K562 (cell line): Measurements from ENCODE around the gene ASGR2. TPM values are rescaled to one million over a fixed set of nuclear protein-coding genes. Genes with fewer than 3 reads are reported as not detected.
A peak's percentile ranks its signal among the peaks of the same experiment; 100 is the strongest.

ENCODE experiments used
- ATAC-seq: fragments of 200-7000 bp; cut with Tn5 transposase; 3 replicates; pipeline ENCODE4 v1.9.1; 2020; ENCODE audit warnings: moderate library complexity
- BruUV-seq: library from RNA; stranded (reverse); fragments of 400-500 nt; replicated peaks from 2 replicates; lab custom pipeline; 2021; lab: Mats Ljungman, UMichigan
- CTCF ChIA-PET: fragments of 300-600 bp; formaldehyde crosslinking; extraction: SDS; loops from one replicate; lab custom pipeline; 2021; ENCODE audit warnings: low intra/inter-chr PET ratio; lab: Yijun Ruan, JAX
- POLR2A ChIA-PET: fragments of 300-600, 350-650 bp; sonication (Branson Sonifier 250); formaldehyde crosslinking; extraction: SDS; loops from one replicate; lab custom pipeline; 2021; ENCODE audit warnings: antibody characterized with exemption, inconsistent platforms; lab: Yijun Ruan, JAX
- DNase-seq, 4 experiments: peaks; one replicate each; pipeline versions ENCODE4 v3.0.0 to v3.0.0-alpha.2; 2011 to 2018; ENCODE audit warnings: low spot score in 3 of 4, mixed read lengths in 3 of 4; ENCODE audit errors: extremely low read depth in 1 of 4
- FAIRE-seq: peaks from 2 replicates; lab custom pipeline; 2011; peaks lifted over from hg19 to GRCh38; lab: Jason Lieb, UNC
- H2AFZ ChIP-seq: 2 replicates; pipeline ENCODE4 v1.6.0; 2011; ENCODE audit warnings: low read depth, low read length, control low read depth, inconsistent platforms
- H3K27ac ChIP-seq: fragments of 200-600 bp; 3 replicates; pipeline ENCODE4 v1.8.0; 2011; ENCODE audit warnings: low read depth, mild to moderate bottlenecking, control low read depth, inconsistent platforms, low read length, moderate library complexity, mixed read lengths; ENCODE audit errors: extremely low read depth
- H3K27me3 ChIP-seq, 2 experiments: fragments of 300-600 bp in 1 of 2; 2 replicates in 1 of 2; 3 replicates in 1 of 2; pipeline versions ENCODE4 v1.6.0 to v1.8.0; 2011; ENCODE audit warnings: inconsistent platforms in 2 of 2, low read length in 2 of 2, mild to moderate bottlenecking in 1 of 2, mixed read lengths in 1 of 2, moderate library complexity in 1 of 2; ENCODE audit not compliant: control insufficient read depth in 2 of 2, insufficient read depth in 2 of 2
- H3K36me3 ChIP-seq: fragments of 300-600 bp; 3 replicates; pipeline ENCODE4 v1.8.0; 2011; ENCODE audit warnings: mild to moderate bottlenecking, low read length, inconsistent platforms; ENCODE audit not compliant: control insufficient read depth, insufficient read depth
- H3K4me1 ChIP-seq, 2 experiments: fragments of 200-600 bp in 1 of 2; replicated peaks in 1 of 2; 2 replicates in 1 of 2; 3 replicates in 1 of 2; pipeline versions ENCODE4 v1.5.1 to v1.8.0; 2011; ENCODE audit warnings: inconsistent platforms in 2 of 2, low read length in 2 of 2, mild to moderate bottlenecking in 1 of 2, mixed read lengths in 1 of 2, moderate library complexity in 1 of 2; ENCODE audit not compliant: control insufficient read depth in 2 of 2, insufficient read depth in 2 of 2
- H3K4me2 ChIP-seq: 2 replicates; pipeline ENCODE4 v1.6.1; 2011; ENCODE audit warnings: low read length, control low read depth, inconsistent platforms, mixed read lengths; ENCODE audit not compliant: insufficient read depth
- H3K4me3 ChIP-seq: fragments of 200-600 bp; sonication (generic), shearing (Covaris generic); 2 replicates; pipeline ENCODE4 v1.5.1; 2016; ENCODE audit warnings: control low read depth, inconsistent platforms
- H3K79me2 ChIP-seq: fragments of 200-600 bp; 3 replicates; pipeline ENCODE4 v1.8.0; 2011; ENCODE audit warnings: low read length, inconsistent platforms; ENCODE audit not compliant: control insufficient read depth, insufficient read depth
- H3K9ac ChIP-seq, 2 experiments: 2 replicates each; pipeline versions ENCODE4 v1.6.0 to v1.6.1; 2011; ENCODE audit warnings: low read depth in 2 of 2, low read length in 2 of 2, control low read depth in 1 of 2, inconsistent platforms in 1 of 2, mild to moderate bottlenecking in 1 of 2, mixed read lengths in 1 of 2; ENCODE audit not compliant: insufficient read depth in 1 of 2
- H3K9me1 ChIP-seq: one replicate; pipeline ENCODE4 v1.6.0; 2011; ENCODE audit warnings: inconsistent platforms, mild to moderate bottlenecking, low read length, moderate library complexity; ENCODE audit not compliant: control insufficient read depth, insufficient read depth
- H3K9me3 ChIP-seq: replicated peaks from 2 replicates; pipeline ENCODE4 v1.5.1; 2011; ENCODE audit warnings: low read depth, low read length, inconsistent platforms; ENCODE audit not compliant: control insufficient read depth, insufficient read depth
- H4K20me1 ChIP-seq: replicated peaks from 2 replicates; pipeline ENCODE4 v1.6.1; 2011; ENCODE audit warnings: low read length, inconsistent platforms, mixed read lengths; ENCODE audit not compliant: control insufficient read depth, insufficient read depth
- BDP1 ChIP-seq: IDR thresholded peaks from 3 replicates; pipeline ENCODE4 v1.6.1; 2011; ENCODE audit not compliant: insufficient read length, insufficient read depth
- CREM ChIP-seq: IDR thresholded peaks from 2 replicates; pipeline ENCODE4 v1.6.1; 2014; ENCODE audit warnings: antibody characterized with exemption, low read depth
- CXXC5 ChIP-seq: fragments of 250-450 bp; sonication (Bioruptor Pico); IDR thresholded peaks from 2 replicates; pipeline ENCODE4 v1.8.0; 2022; ENCODE audit warnings: inconsistent platforms, mild to moderate bottlenecking, moderate library complexity
- GABPA ChIP-seq: fragments of 200-800 bp; sonication (Bioruptor generic); conservative IDR thresholded peaks from 2 replicates; pipeline ENCODE4 v1.6.1; 2016; ENCODE audit warnings: low read depth, missing genetic modification characterization, missing compliant biosample characterization
- RAD21 ChIP-seq, 2 experiments: fragments of 250-450 bp in 1 of 2; fragments of 450-650 bp in 1 of 2; sonication (Bioruptor Pico) in 1 of 2; formaldehyde crosslinking in 1 of 2; IDR thresholded peaks in 1 of 2; conservative IDR thresholded peaks in 1 of 2; 2 replicates each; pipeline versions ENCODE4 v1.4.0 to v1.8.0; 2020 to 2022; ENCODE audit warnings: mild to moderate bottlenecking in 2 of 2, moderate library complexity in 1 of 2
- ZNF384 ChIP-seq: IDR thresholded peaks from 2 replicates; pipeline ENCODE4 v1.6.1; 2012; ENCODE audit warnings: low read depth, low read length, improper control_type of control experiment
- WGBS: fragments of 100-300 bp; shearing (Covaris generic); methylation state at CpG from one replicate; pipeline ENCODE4 v1.1.6; 2016; ENCODE audit warnings: low coverage, mixed read lengths; ENCODE audit not compliant: insufficient coverage; ENCODE audit errors: missing lambda C conversion rate; 5-methylcytosine and 5-hydroxymethylcytosine counted together
- in situ Hi-C: fragments of 300-500 bp; cut with MboI; formaldehyde crosslinking; loops from 4 replicates; pipeline ENCODE4 v1.15.0; 2018; ENCODE audit warnings: inconsistent platforms, mixed read lengths
- intact Hi-C: fragments of 100-400 bp; cut with micrococcal nuclease; formaldehyde crosslinking; loops from 2 replicates; pipeline ENCODE4 v1.14.2; 2022
- polyA plus RNA-seq, 8 experiments: library from polyadenylated mRNA; depleted of rRNA in 4 of 8; stranded (reverse) in 5 of 8; unstranded in 3 of 8; fragments of >200 nt; fragmentation: Nextera tagmentation in 2 of 8; fragmentation: Illumina TruSeq in 1 of 8; extraction: Ambion mirVana in 2 of 8; extraction: Trizol in 1 of 8; gene quantifications; 2 replicates each; pipeline versions ENCODE4 v1.2.1 to v1.2.3, GENCODE V29; 2011 to 2014; ENCODE audit warnings: inconsistent platforms in 1 of 8, missing spikeins in 1 of 8
- total RNA-seq, 7 experiments: library from RNA; depleted of rRNA in 6 of 7; stranded (reverse); fragments of >200 nt in 6 of 7; fragmentation: Illumina TruSeq in 2 of 7; extraction: Trizol in 2 of 7; gene quantifications; 2 replicates each; pipeline versions ENCODE4 v1.2.1 to v1.2.3, GENCODE V29; 2011 to 2021; ENCODE audit warnings: low replicate concordance in 1 of 7
- TF ChIP-seq, protein P1 (sequence below): sonication (generic); formaldehyde crosslinking; IDR thresholded peaks from 2 replicates; pipeline ENCODE4 v1.8.1; 2023; ENCODE audit warnings: mild to moderate bottlenecking, missing genetic modification reagents
- TF ChIP-seq, protein P2 (sequence below), 2 experiments: fragments of 450-650 bp in 1 of 2; sonication (generic) in 1 of 2; formaldehyde crosslinking in 1 of 2; IDR thresholded peaks; 2 replicates each; pipeline versions ENCODE4 v1.7.1 to v1.9.0; 2016 to 2022; ENCODE audit warnings: inconsistent platforms in 1 of 2, mild to moderate bottlenecking in 1 of 2, missing genetic modification reagents in 1 of 2

ASGR2 gene
- total and polyA plus RNA-seq, 9 of the 15 experiments (the other 6 are each of a cell fraction or from before 2014, with no cell fraction given) = not detected

DNA sequence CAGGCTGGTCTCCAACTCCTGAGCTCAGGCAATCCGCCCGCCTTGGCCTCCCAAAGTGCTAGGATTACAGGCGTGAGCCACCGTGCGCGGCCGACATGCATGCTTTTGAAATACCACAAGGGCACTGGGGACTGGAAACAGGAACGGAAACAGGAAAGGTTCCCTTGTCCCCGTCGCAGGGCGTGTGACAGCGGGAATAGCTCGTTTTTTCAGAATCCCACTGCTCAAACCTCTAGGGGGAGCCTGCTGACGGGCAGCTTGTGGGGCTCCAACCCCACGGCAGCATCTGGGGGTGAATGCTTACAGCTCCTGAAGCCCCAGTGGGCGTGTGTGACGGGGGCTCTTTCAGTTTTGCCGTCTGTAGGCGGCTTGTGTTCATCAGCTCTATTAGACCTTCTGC lies 18.8 kb upstream of the ASGR2 start:
- no TSS peak for BruUV-seq
- Histone ChIP-seq H2AFZ (peak overlapping the region; percentile 56; the same call in 1 of the 2 replicates), H4K20me1 (no peaks in the 10 kb centered on the region), H3K9ac (no peak overlapping the region), H3K9me3 (no peaks in the 10 kb centered on the region), H3K27me3 (peaks cover 7 to 19% of the 10 kb centered on the region in 2 experiments), H3K79me2 (no peaks in the 10 kb centered on the region), H3K36me3 (no peaks in the 10 kb centered on the region), H3K27ac (no peak overlapping the region), H3K4me1 (peaks cover 0 to 8% of the 10 kb centered on the region in 2 experiments; a peak in 2 of 5 replicates), H3K9me1 (no peaks in the 10 kb centered on the region), H3K4me2 (peak overlapping the region; percentile 27; the same call in 1 of the 2 replicates), H3K4me3 (no peak overlapping the region)
- ChIA-PET POLR2A (no interaction called here), CTCF (interaction anchor here (0.6 kb wide), 1 partner anchor 51 kb away, joined by 3 read pairs; no protein-coding TSS in a partner anchor)
- WGBS = 9% methylated on average over 8 of the region's 19 CpGs
- ATAC-seq = peak; percentile 83
- in situ Hi-C loops (loop anchor here (5.0 kb wide), 1 partner anchor 81 kb away; no protein-coding TSS in a partner anchor), intact Hi-C loops (loop anchor here (10.0 kb wide), 1 partner anchor 219 kb away; no protein-coding TSS in a partner anchor)
- DNase-seq = peak; percentile 19 to 60 (median 32)
- FAIRE-seq = no peak
- TF ChIP-seq BDP1 = no peak
- TF ChIP-seq CREM = peak; percentile 57
- 0 out of 2 replicates have a peak, but pooled peaks have one; percentile 18 for TF ChIP-seq ZNF384
- 0 out of 2 replicates have a peak, but pooled peaks have one; percentile 19 for TF ChIP-seq GABPA (tag)
- TF ChIP-seq, protein P1, sequence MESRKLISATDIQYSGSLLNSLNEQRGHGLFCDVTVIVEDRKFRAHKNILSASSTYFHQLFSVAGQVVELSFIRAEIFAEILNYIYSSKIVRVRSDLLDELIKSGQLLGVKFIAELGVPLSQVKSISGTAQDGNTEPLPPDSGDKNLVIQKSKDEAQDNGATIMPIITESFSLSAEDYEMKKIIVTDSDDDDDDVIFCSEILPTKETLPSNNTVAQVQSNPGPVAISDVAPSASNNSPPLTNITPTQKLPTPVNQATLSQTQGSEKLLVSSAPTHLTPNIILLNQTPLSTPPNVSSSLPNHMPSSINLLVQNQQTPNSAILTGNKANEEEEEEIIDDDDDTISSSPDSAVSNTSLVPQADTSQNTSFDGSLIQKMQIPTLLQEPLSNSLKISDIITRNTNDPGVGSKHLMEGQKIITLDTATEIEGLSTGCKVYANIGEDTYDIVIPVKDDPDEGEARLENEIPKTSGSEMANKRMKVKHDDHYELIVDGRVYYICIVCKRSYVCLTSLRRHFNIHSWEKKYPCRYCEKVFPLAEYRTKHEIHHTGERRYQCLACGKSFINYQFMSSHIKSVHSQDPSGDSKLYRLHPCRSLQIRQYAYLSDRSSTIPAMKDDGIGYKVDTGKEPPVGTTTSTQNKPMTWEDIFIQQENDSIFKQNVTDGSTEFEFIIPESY (CRISPR knock-in tag) = 0 out of 2 replicates have a peak, but pooled peaks have one; percentile 58
- TF ChIP-seq RAD21 (CRISPR knock-in tag; conservative IDR thresholded peaks at IDR 0.05 in 1 of 2, IDR thresholded peaks at IDR 0.05 in 1 of 2) = peak in 1 of 2 experiments; percentile 23; a peak in 1 of 4 replicates
- TF ChIP-seq, protein P2, sequence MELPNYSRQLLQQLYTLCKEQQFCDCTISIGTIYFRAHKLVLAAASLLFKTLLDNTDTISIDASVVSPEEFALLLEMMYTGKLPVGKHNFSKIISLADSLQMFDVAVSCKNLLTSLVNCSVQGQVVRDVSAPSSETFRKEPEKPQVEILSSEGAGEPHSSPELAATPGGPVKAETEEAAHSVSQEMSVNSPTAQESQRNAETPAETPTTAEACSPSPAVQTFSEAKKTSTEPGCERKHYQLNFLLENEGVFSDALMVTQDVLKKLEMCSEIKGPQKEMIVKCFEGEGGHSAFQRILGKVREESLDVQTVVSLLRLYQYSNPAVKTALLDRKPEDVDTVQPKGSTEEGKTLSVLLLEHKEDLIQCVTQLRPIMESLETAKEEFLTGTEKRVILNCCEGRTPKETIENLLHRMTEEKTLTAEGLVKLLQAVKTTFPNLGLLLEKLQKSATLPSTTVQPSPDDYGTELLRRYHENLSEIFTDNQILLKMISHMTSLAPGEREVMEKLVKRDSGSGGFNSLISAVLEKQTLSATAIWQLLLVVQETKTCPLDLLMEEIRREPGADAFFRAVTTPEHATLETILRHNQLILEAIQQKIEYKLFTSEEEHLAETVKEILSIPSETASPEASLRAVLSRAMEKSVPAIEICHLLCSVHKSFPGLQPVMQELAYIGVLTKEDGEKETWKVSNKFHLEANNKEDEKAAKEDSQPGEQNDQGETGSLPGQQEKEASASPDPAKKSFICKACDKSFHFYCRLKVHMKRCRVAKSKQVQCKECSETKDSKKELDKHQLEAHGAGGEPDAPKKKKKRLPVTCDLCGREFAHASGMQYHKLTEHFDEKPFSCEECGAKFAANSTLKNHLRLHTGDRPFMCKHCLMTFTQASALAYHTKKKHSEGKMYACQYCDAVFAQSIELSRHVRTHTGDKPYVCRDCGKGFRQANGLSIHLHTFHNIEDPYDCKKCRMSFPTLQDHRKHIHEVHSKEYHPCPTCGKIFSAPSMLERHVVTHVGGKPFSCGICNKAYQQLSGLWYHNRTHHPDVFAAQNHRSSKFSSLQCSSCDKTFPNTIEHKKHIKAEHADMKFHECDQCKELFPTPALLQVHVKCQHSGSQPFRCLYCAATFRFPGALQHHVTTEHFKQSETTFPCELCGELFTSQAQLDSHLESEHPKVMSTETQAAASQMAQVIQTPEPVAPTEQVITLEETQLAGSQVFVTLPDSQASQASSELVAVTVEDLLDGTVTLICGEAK (IDR thresholded peaks at IDR 0.05) = peak; percentile 41; the same call in 1 of the 2 replicates
- TF ChIP-seq, protein P2 (CRISPR knock-in tag; IDR thresholded peaks at IDR 0.05) = no peak
- TF ChIP-seq CXXC5 (CRISPR knock-in tag) = peak; percentile 38
